Measurements from ENCODE around the gene FDX2.

Gene FDX2

GRCh38 chr19:10315335-10316214, at the start of gene FDX2:
Gene FDX2 (minus strand): TSS chr19:10316015. CDS start chr19:10315996, 19 bp downstream.
- Histone ChIP-seq H3K27me3 (ENCODE audit: low read depth, low read length) (no peaks in the 10 kb centered on the region), H3K4me3 (ENCODE audit: low read depth in 1 of 2, low read length in 2 of 2) (peak within 1 kb of the TSS; percentile 83 to 95), H3K27ac (ENCODE audit: low read length) (no peak within 1 kb of the TSS), H3K9me3 (ENCODE audit: control insufficient read depth in 1 of 2, low read length in 2 of 2) (no peaks in the 10 kb centered on the region), H3K36me3 (ENCODE audit: control insufficient read depth in 1 of 2, insufficient read depth in 2 of 2, low read length in 2 of 2) (peaks cover 9 to 44% of the 10 kb centered on the region in 2 donors), H3K4me1 (ENCODE audit: control insufficient read depth in 1 of 2, insufficient read depth in 2 of 2, low read length in 2 of 2) (peaks cover 0 to 15% of the 10 kb centered on the region in 2 donors)

- peaks cover 37 to 76% of the 10 kb centered on the region in 2 donors for H3K36me3 ChIP-seq (ENCODE audit: control insufficient read depth in 1 of 2, insufficient read depth in 2 of 2, low read length in 2 of 2)
- H3K4me3 ChIP-seq (ENCODE audit: low read depth in 1 of 2, low read length in 2 of 2): no peak overlapping the region
- no peaks in the 10 kb centered on the region for H3K27me3 ChIP-seq (ENCODE audit: low read depth, low read length)
- H3K27ac ChIP-seq (ENCODE audit: low read length): no peak overlapping the region
- no peaks in the 10 kb centered on the region for H3K9me3 ChIP-seq (ENCODE audit: control insufficient read depth in 1 of 2, low read length in 2 of 2)
- no peaks in the 10 kb centered on the region for H3K4me1 ChIP-seq (ENCODE audit: control insufficient read depth in 1 of 2, insufficient read depth in 2 of 2, low read length in 2 of 2)
These were observed 49.7 kb upstream of the FDX2 start for GRCh38 chr19:10365518-10365917.

GRCh38 chr19:10364644-10365043, 48.8 kb upstream of the FDX2 start:
- Histone ChIP-seq H3K36me3 (ENCODE audit: control insufficient read depth in 1 of 2, insufficient read depth in 2 of 2, low read length in 2 of 2) (peaks cover 37 to 76% of the 10 kb centered on the region in 2 donors), H3K9me3 (ENCODE audit: control insufficient read depth in 1 of 2, low read length in 2 of 2) (no peaks in the 10 kb centered on the region)

GRCh38 chr19:10363789-10364281, 48.0 kb upstream of the FDX2 start:
- Histone ChIP-seq H3K27ac (ENCODE audit: low read length) (no peak overlapping the region), H3K4me1 (ENCODE audit: control insufficient read depth in 1 of 2, insufficient read depth in 2 of 2, low read length in 2 of 2) (no peaks in the 10 kb centered on the region), H3K27me3 (ENCODE audit: low read depth, low read length) (no peaks in the 10 kb centered on the region), H3K36me3 (ENCODE audit: control insufficient read depth in 1 of 2, insufficient read depth in 2 of 2, low read length in 2 of 2) (peaks cover 37 to 82% of the 10 kb centered on the region in 2 donors), H3K9me3 (ENCODE audit: control insufficient read depth in 1 of 2, low read length in 2 of 2) (no peaks in the 10 kb centered on the region), H3K4me3 (ENCODE audit: low read depth in 1 of 2, low read length in 2 of 2) (no peak overlapping the region)

More at GRCh38 chr19:10364644-10365043, 48.8 kb upstream of the FDX2 start:
- no peak overlapping the region for H3K27ac ChIP-seq (ENCODE audit: low read length)
- H3K27me3 ChIP-seq (ENCODE audit: low read depth, low read length): no peaks in the 10 kb centered on the region
- H3K4me1 ChIP-seq (ENCODE audit: control insufficient read depth in 1 of 2, insufficient read depth in 2 of 2, low read length in 2 of 2): no peaks in the 10 kb centered on the region
- H3K4me3 ChIP-seq (ENCODE audit: low read depth in 1 of 2, low read length in 2 of 2): no peak overlapping the region

GRCh38 chr19:10362259-10362658, 46.4 kb upstream of the FDX2 start:
- peaks cover 31 to 83% of the 10 kb centered on the region in 2 donors for H3K36me3 ChIP-seq (ENCODE audit: control insufficient read depth in 1 of 2, insufficient read depth in 2 of 2, low read length in 2 of 2)
- no peaks in the 10 kb centered on the region for H3K4me1 ChIP-seq (ENCODE audit: control insufficient read depth in 1 of 2, insufficient read depth in 2 of 2, low read length in 2 of 2)
- H3K27me3 ChIP-seq (ENCODE audit: low read depth, low read length): no peaks in the 10 kb centered on the region
- no peak overlapping the region for H3K4me3 ChIP-seq (ENCODE audit: low read depth in 1 of 2, low read length in 2 of 2)
- H3K9me3 ChIP-seq (ENCODE audit: control insufficient read depth in 1 of 2, low read length in 2 of 2): no peaks in the 10 kb centered on the region
- no peak overlapping the region for H3K27ac ChIP-seq (ENCODE audit: low read length)

- no peaks in the 10 kb centered on the region for H3K4me1 ChIP-seq (ENCODE audit: control insufficient read depth in 1 of 2, insufficient read depth in 2 of 2, low read length in 2 of 2)
- H3K9me3 ChIP-seq (ENCODE audit: control insufficient read depth in 1 of 2, low read length in 2 of 2): no peaks in the 10 kb centered on the region
- H3K27me3 ChIP-seq (ENCODE audit: low read depth, low read length): no peaks in the 10 kb centered on the region
- peaks cover 31 to 80% of the 10 kb centered on the region in 2 donors for H3K36me3 ChIP-seq (ENCODE audit: control insufficient read depth in 1 of 2, insufficient read depth in 2 of 2, low read length in 2 of 2)
- no peak overlapping the region for H3K27ac ChIP-seq (ENCODE audit: low read length)
- no peak overlapping the region for H3K4me3 ChIP-seq (ENCODE audit: low read depth in 1 of 2, low read length in 2 of 2)
These were observed 45.8 kb upstream of the FDX2 start for GRCh38 chr19:10361569-10362011.

- peaks cover 17 to 66% of the 10 kb centered on the region in 2 donors for H3K36me3 ChIP-seq (ENCODE audit: control insufficient read depth in 1 of 2, insufficient read depth in 2 of 2, low read length in 2 of 2)
- no peaks in the 10 kb centered on the region for H3K27me3 ChIP-seq (ENCODE audit: low read depth, low read length)
- H3K4me1 ChIP-seq (ENCODE audit: control insufficient read depth in 1 of 2, insufficient read depth in 2 of 2, low read length in 2 of 2): peaks cover 0 to 12% of the 10 kb centered on the region in 2 donors
- no peak overlapping the region for H3K27ac ChIP-seq (ENCODE audit: low read length)
- H3K4me3 ChIP-seq (ENCODE audit: low read depth in 1 of 2, low read length in 2 of 2): no peak overlapping the region
- H3K9me3 ChIP-seq (ENCODE audit: control insufficient read depth in 1 of 2, low read length in 2 of 2): no peaks in the 10 kb centered on the region
These were observed 40.6 kb upstream of the FDX2 start for GRCh38 chr19:10356431-10356830.

- H3K36me3 ChIP-seq (ENCODE audit: control insufficient read depth in 1 of 2, insufficient read depth in 2 of 2, low read length in 2 of 2): peaks cover 15 to 67% of the 10 kb centered on the region in 2 donors
- H3K27me3 ChIP-seq (ENCODE audit: low read depth, low read length): no peaks in the 10 kb centered on the region
- no peaks in the 10 kb centered on the region for H3K9me3 ChIP-seq (ENCODE audit: control insufficient read depth in 1 of 2, low read length in 2 of 2)
- no peak overlapping the region for H3K4me3 ChIP-seq (ENCODE audit: low read depth in 1 of 2, low read length in 2 of 2)
- H3K4me1 ChIP-seq (ENCODE audit: control insufficient read depth in 1 of 2, insufficient read depth in 2 of 2, low read length in 2 of 2): peaks cover 0 to 12% of the 10 kb centered on the region in 2 donors
- H3K27ac ChIP-seq (ENCODE audit: low read length): no peak overlapping the region
These were observed 38.1 kb upstream of the FDX2 start for GRCh38 chr19:10353793-10354391.

GRCh38 chr19:10352764-10353671, 37.2 kb upstream of the FDX2 start:
- H3K27me3 ChIP-seq (ENCODE audit: low read depth, low read length): no peaks in the 10 kb centered on the region
- H3K4me3 ChIP-seq (ENCODE audit: low read depth in 1 of 2, low read length in 2 of 2): peak overlapping the region in 1 of 2 donors; percentile 29
- no peaks in the 10 kb centered on the region for H3K9me3 ChIP-seq (ENCODE audit: control insufficient read depth in 1 of 2, low read length in 2 of 2)
- H3K36me3 ChIP-seq (ENCODE audit: control insufficient read depth in 1 of 2, insufficient read depth in 2 of 2, low read length in 2 of 2): peaks cover 15 to 59% of the 10 kb centered on the region in 2 donors
- H3K27ac ChIP-seq (ENCODE audit: low read length): no peak overlapping the region
- peaks cover 0 to 12% of the 10 kb centered on the region in 2 donors for H3K4me1 ChIP-seq (ENCODE audit: control insufficient read depth in 1 of 2, insufficient read depth in 2 of 2, low read length in 2 of 2)

- H3K27ac ChIP-seq (ENCODE audit: low read length): no peak overlapping the region
These were observed 30.7 kb upstream of the FDX2 start for GRCh38 chr19:10346509-10346908.

More at GRCh38 chr19:10346509-10346908, 30.7 kb upstream of the FDX2 start:
- Histone ChIP-seq H3K9me3 (ENCODE audit: control insufficient read depth in 1 of 2, low read length in 2 of 2) (no peaks in the 10 kb centered on the region), H3K4me1 (ENCODE audit: control insufficient read depth in 1 of 2, insufficient read depth in 2 of 2, low read length in 2 of 2) (no peaks in the 10 kb centered on the region), H3K4me3 (ENCODE audit: low read depth in 1 of 2, low read length in 2 of 2) (no peak overlapping the region), H3K36me3 (ENCODE audit: control insufficient read depth in 1 of 2, insufficient read depth in 2 of 2, low read length in 2 of 2) (peaks cover 8 to 14% of the 10 kb centered on the region in 2 donors), H3K27me3 (ENCODE audit: low read depth, low read length) (no peaks in the 10 kb centered on the region)

All from muscle layer of duodenum (tissue), 2 donors.